ENCODE results near the gene JPH2. TPM values are rescaled to one million over a fixed set of nuclear protein-coding genes. Genes with fewer than 3 reads are reported as not detected.

JPH2 gene
- total RNA-seq, 1 experiment from 2014 or later: 21.7 TPM

DNA sequence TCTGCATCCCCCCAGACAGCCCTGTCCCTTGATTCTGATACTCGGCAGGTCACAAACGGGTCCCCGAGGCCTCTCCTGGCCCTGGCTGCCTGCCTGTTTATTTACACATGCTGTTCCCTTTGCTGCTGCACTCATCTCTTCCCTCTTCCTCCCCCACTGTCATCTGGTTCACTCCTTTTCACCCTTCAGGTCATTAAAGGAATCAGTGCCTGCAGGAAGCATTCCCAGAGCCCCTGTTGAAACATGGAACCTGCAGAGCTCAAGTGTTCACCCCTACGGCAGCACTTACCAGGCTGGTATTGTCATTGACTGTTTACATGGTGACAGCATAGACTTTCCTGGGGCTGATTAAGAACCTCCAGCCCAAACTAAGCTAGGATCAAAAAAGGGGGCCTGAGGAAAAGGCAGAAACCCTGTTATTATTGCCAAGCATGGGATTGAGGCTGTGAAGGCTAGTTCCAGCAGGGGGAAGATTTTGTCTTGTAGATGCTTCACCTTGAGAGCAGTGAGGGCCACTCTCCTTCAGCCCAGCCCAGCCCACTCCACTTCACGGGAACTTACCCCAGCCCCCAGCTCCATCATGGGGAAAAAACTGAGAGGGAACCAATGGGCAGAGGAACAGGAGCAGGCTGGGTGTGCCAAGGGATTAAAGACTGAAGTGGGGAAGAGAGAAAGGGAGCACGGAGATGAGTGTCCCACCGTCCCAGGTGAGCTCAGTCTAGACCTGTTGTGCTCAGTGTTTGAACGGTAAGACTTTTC lies 73.2 kb downstream of the JPH2 start:
- Histone ChIP-seq H3K9me3 (replicated peaks) (no peaks in the 10 kb centered on the region), H3K36me3 (peaks cover 8% of the 10 kb centered on the region), H3K4me1 (replicated peaks) (no peaks in the 10 kb centered on the region), H3K27me3 (replicated peaks) (no peaks in the 10 kb centered on the region), H3K27ac (no peak overlapping the region), H3K4me3 (no peak overlapping the region)
- no peak for DNase-seq (ENCODE audit: low read depth in 1 of 2, low spot score in 2 of 2)

DNA sequence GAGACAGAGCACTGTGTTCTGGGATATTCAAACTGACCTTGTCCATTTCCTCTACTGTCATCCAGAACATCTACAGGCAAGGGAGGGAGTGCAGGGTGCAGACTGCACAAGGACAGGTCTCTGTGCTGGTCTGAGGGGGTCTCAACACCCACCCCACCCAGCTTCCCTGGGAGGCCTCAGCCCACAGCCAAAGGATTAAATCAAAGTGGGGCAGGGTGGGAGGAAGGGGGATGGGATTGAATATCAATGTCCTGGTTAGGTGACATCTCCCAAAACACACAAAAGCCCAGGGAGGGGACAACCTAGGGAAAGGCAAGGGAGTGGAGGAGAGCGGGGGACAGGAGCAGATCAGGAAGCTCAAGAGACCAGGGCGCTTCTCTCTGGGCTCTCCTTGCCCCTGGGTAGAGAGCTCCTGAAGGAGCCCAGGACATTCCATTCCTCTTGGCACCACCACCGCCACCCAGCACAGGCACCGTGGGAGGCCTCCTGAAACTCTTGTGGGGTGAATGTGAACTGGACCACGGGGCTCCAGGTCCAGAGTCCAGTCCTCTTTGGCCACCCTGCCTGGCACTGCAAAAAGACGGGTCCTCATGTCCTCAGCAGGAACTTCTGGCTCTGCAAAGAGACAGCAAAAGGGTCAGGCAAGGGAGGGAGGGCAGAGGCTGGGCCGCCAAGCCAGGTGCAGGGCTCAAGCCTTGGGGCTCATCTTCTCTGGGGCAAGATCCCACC lies 73.9 kb downstream of the JPH2 start:
- H3K27ac ChIP-seq: no peak overlapping the region
- no peak overlapping the region for H3K4me3 ChIP-seq
- H3K9me3 ChIP-seq (replicated peaks): no peaks in the 10 kb centered on the region
- H3K27me3 ChIP-seq (replicated peaks): no peaks in the 10 kb centered on the region
- no peaks in the 10 kb centered on the region for H3K4me1 ChIP-seq (replicated peaks)
- no peak for DNase-seq (ENCODE audit: low read depth in 1 of 2, low spot score in 2 of 2)
- H3K36me3 ChIP-seq: peaks cover 8% of the 10 kb centered on the region

DNA sequence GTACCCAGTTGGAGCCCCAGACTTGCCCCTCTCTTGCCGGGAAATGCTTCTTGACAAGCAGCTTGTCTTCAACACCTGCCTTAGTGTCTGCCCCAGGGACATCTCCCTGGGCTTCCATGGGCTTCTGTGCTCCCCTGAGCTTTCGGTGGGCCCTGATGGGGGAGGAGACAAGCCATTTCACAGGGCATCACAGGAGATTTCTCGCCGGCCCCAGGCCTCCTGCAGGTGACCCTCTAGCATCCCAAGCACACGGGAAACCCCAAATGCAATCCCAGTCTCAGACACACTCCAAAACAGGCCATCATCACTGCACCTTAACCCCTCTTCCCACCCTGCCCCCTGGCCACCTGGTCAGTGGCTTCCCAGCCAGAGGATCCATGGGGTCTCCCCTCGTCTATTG lies 74.5 kb downstream of the JPH2 start:
- Histone ChIP-seq H3K27me3 (replicated peaks) (no peaks in the 10 kb centered on the region), H3K4me3 (no peak overlapping the region), H3K36me3 (peaks cover 8% of the 10 kb centered on the region), H3K27ac (no peak overlapping the region), H3K9me3 (replicated peaks) (no peaks in the 10 kb centered on the region), H3K4me1 (replicated peaks) (no peaks in the 10 kb centered on the region)
- DNase-seq (ENCODE audit: low read depth in 1 of 2, low spot score in 2 of 2): no peak

DNA sequence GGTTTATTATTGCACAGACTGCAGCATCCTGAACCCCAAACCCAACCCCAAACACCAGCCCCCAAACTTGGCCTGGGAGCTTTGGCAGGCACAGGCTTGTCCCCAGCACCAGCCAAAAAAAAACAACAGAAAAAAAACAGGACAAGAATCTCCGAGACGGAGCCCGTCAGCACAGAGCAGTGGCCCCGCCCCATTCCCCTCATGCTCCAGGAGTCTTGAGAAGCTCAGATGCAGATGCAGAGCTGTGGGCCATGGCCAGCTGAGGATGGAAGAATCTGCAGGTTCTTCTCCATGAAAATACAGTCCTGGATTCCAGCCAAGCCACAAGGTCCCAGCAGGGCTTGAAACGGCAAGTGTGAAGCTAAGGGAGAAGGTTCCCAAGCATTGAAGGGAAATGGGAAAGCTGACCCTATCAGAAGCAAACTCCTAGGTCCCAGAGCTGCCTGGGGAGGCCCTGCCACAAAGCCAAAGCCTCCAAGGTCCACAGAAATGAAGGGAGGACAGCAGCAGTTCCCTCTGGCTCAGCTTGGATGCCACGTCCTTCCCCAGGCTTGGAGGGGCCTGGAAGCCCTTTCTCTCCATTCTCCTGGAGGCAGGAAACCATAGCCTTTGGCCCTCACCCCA lies 75.2 kb downstream of the JPH2 start:
- no peaks in the 10 kb centered on the region for H3K27me3 ChIP-seq (replicated peaks)
- no peak overlapping the region for H3K4me3 ChIP-seq
- peaks cover 8% of the 10 kb centered on the region for H3K36me3 ChIP-seq
- no peak for DNase-seq (ENCODE audit: low read depth in 1 of 2, low spot score in 2 of 2)
- no peaks in the 10 kb centered on the region for H3K4me1 ChIP-seq (replicated peaks)
- H3K9me3 ChIP-seq (replicated peaks): no peaks in the 10 kb centered on the region
- no peak overlapping the region for H3K27ac ChIP-seq

DNA sequence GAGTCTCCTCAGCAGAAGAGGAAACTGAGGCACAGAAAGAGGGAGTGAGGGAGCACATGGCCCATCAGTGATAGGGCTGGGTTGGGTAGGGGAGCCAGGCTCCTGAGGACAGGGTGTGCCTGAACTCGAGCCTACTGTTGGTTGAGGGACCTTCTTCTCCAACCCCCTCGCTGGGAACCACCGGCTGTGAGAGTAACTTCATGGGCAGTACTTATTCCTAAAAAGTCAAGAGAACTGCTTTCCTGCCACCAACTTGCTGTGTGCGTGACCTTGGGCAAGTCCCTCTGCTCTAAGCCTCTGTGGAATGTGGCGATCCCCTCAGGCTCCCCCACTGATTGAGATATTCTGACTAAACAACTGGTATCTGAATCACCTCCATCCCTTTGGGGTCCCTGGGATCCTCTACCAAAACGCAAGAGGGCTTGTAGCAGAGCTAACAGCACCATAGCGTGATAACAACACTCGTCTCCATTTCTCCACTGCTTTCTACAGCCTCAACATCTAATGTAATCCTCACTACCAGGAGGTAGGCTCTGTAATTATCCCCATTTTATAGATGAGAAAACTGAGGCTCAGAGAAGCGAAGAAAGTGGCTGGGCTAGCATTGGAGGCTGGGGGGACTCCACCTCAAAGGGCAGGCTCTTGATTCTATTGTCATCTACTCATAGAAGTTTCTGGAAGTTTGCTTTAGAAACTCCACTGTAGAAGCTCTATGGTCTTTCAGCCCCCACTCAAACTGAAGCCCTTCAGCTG lies 76.0 kb downstream of the JPH2 start:
- no peak for DNase-seq (ENCODE audit: low read depth in 1 of 2, low spot score in 2 of 2)
- Histone ChIP-seq H3K4me1 (replicated peaks) (no peaks in the 10 kb centered on the region), H3K36me3 (peaks cover 8% of the 10 kb centered on the region; the same call in 1 of the 2 replicates), H3K27me3 (replicated peaks) (no peaks in the 10 kb centered on the region), H3K4me3 (no peak overlapping the region), H3K27ac (no peak overlapping the region), H3K9me3 (replicated peaks) (no peaks in the 10 kb centered on the region)

DNA sequence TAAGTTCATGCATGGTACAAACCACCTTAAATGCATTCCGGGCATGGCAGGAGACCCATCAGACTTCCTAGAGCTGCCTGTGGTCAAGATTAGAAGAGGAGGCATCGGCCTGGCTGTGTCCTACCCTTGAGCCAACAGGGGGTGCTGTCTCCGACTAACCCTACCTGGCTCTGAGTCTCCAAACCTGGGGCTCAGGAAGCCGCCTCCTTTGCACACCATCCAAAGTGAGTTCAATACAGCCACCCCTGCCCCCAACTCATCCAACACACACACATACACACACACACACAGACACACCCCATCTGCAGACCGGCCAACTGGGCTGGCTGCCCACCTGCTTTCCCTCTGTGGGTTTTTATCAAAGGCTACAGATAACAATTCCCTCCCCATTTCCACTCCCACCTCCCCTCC lies 77.0 kb downstream of the JPH2 start:
- H3K27ac ChIP-seq: no peak overlapping the region
- DNase-seq (ENCODE audit: low read depth in 1 of 2, low spot score in 2 of 2): no peak
- no peak overlapping the region for H3K4me3 ChIP-seq
- no peaks in the 10 kb centered on the region; the same call in 1 of the 2 replicates for H3K27me3 ChIP-seq (replicated peaks)
- 0 out of 2 replicates have a peak, but pooled peaks cover 6% of the 10 kb centered on the region for H3K36me3 ChIP-seq
- H3K4me1 ChIP-seq (replicated peaks): peaks cover 5% of the 10 kb centered on the region; the same call in 1 of the 2 replicates
- no peaks in the 10 kb centered on the region for H3K9me3 ChIP-seq (replicated peaks)

DNA sequence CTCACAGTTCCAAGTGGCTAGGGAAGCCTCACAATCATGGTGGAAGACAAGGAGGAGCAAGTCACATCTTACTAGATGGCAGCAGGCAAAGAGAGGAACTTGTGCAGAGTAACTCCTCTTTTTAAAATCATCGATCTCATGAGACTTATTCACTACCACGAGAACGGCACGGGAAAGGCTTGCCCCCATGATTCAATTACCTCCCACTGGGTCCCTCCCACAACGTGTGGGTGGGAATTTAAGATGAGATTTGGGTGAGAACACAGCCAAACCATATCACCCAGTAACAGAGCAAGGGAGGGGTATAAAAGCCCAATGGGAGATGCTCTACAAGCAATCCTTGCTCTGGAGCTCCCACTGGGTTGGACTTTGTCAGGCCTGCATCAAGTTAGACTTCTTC lies 80.4 kb downstream of the JPH2 start:
- no peak overlapping the region for H3K27ac ChIP-seq
- peaks cover 5% of the 10 kb centered on the region; the same call in 1 of the 2 replicates for H3K4me1 ChIP-seq (replicated peaks)
- H3K4me3 ChIP-seq: no peak overlapping the region
- H3K36me3 ChIP-seq: no peaks in the 10 kb centered on the region
- no peak for DNase-seq (ENCODE audit: low read depth in 1 of 2, low spot score in 2 of 2)
- H3K27me3 ChIP-seq (replicated peaks): peaks cover 16% of the 10 kb centered on the region
- H3K9me3 ChIP-seq (replicated peaks): no peaks in the 10 kb centered on the region

DNA sequence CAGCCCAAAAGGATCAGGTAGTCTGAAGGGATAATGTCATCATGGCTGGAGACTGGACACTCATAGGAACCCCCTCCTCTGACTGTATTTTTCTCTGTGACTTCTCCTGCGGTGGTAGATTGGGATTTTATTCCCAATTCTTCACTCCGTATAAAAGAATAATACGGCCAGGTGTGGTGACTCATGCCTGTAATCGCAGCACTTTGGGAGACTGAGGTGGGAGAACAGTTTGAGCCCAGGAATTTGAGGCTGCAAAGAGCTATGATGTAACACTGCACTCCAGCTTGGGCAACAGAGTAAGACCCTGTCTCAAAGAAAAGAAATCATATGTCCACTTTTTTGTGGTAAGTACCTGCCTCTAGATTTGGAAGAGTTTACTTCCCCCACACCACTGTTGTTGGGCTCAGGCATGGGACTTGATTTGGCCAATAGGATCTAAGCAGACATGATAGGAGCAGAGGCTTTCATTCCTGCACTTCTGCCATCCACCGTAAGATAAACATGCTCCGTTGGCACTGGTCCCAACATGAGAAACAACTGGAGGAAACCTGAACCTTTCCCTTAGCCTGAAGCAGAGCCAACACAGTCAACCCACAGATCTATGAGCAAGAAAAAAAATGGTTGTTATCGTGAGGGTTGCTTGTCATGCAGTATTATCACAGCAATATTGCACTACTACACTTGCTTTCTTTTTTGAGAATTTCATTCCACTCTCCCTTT lies 82.0 kb downstream of the JPH2 start:
- no peak for DNase-seq (ENCODE audit: low read depth in 1 of 2, low spot score in 2 of 2)
- Histone ChIP-seq H3K36me3 (no peaks in the 10 kb centered on the region), H3K27me3 (replicated peaks) (peaks cover 16% of the 10 kb centered on the region), H3K4me3 (no peak overlapping the region), H3K4me1 (replicated peaks) (peaks cover 5% of the 10 kb centered on the region; the same call in 1 of the 2 replicates), H3K27ac (no peak overlapping the region), H3K9me3 (replicated peaks) (no peaks in the 10 kb centered on the region)

DNA sequence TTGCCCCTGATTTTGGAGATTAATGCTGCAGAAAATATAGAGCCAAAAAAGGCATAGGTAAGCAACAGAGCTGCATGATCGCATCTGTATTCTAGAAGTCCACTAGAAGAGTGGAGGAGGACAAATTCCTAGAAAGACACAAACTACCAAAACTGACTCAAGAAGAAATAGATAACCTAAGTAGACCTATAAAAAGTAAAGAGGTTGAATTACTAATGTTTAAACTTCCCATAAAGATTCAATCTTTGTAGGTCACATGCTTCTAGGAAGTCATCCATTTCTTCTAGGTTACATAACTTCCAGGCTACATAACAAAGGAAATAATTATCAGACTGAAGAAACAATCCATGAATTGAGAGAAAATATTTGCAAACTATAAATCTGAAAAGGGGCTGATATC lies 84.4 kb downstream of the JPH2 start:
- Histone ChIP-seq H3K27ac (no peak overlapping the region), H3K9me3 (replicated peaks) (no peaks in the 10 kb centered on the region), H3K4me3 (no peak overlapping the region), H3K27me3 (replicated peaks) (peaks cover 16% of the 10 kb centered on the region), H3K36me3 (no peaks in the 10 kb centered on the region), H3K4me1 (replicated peaks) (peaks cover 5% of the 10 kb centered on the region; the same call in 1 of the 2 replicates)
- DNase-seq (ENCODE audit: low read depth in 1 of 2, low spot score in 2 of 2): no peak

DNA sequence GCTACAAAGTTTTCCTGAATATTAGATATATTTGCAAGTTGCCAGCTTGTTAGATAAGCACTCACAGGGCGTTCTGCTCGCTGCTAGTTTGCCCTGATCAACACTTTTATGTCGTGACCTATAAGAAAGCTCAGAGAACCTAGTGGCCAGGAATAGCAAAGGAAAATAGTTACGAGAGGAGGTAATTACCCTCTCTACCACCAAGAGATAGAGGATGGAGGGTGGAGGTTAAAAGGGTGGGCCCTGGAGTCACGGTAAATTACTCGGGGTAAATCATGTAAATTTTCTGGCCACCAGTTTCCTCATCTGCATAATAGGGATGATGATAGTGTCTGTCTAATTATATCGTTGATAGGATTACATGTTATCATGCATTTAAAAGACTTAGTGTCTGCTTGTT lies 87.2 kb downstream of the JPH2 start:
- Histone ChIP-seq H3K9me3 (replicated peaks) (no peaks in the 10 kb centered on the region), H3K27me3 (replicated peaks) (peaks cover 16% of the 10 kb centered on the region), H3K4me3 (no peak overlapping the region), H3K4me1 (replicated peaks) (no peaks in the 10 kb centered on the region), H3K27ac (no peak overlapping the region), H3K36me3 (no peaks in the 10 kb centered on the region)
- DNase-seq (ENCODE audit: low read depth in 1 of 2, low spot score in 2 of 2): no peak

DNA sequence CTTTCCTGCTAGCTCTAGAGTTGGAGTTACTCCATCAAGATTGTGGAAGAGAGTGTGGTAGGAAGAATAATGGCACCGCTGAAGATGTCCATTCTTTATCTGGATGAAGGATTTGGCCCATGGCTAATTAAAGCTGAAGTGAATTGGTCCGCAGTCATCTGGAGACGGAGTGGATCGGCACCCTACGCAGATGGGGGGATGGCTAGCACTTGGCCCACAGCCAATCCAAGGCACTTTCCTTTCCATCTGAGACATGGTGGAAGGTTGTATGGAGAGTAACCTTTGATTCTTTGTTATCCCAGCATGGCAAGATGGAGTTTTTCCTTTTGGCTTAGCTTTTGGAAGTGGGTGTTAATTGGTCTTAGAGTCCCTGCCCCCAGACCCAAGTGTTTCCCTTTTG lies 88.3 kb downstream of the JPH2 start:
- no peak overlapping the region for H3K4me3 ChIP-seq
- no peaks in the 10 kb centered on the region for H3K9me3 ChIP-seq (replicated peaks)
- H3K36me3 ChIP-seq: no peaks in the 10 kb centered on the region
- H3K27ac ChIP-seq: no peak overlapping the region
- no peaks in the 10 kb centered on the region for H3K4me1 ChIP-seq (replicated peaks)
- H3K27me3 ChIP-seq (replicated peaks): peaks cover 9% of the 10 kb centered on the region
- DNase-seq (ENCODE audit: low read depth in 1 of 2, low spot score in 2 of 2): no peak

DNA sequence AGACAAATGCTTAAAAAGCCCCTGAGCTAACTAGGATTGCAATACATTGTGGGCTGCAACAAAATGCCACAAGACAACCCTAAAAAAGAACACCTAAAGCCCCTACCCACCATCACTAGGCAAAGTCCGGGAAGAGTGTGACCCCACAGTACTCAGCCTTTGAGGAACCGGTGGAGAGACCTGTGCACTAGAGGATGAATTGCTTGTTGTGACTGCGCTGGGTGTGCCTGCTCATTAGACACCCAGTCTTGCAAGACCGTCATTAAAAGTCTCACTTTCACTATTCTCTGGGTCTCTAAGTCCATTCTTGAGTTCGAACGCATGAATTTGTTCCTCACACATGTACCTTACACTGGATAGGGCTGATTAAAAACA lies 88.7 kb downstream of the JPH2 start:
- no peaks in the 10 kb centered on the region for H3K4me1 ChIP-seq (replicated peaks)
- H3K27ac ChIP-seq: no peak overlapping the region
- no peaks in the 10 kb centered on the region for H3K36me3 ChIP-seq
- H3K9me3 ChIP-seq (replicated peaks): no peaks in the 10 kb centered on the region
- no peak overlapping the region for H3K4me3 ChIP-seq
- DNase-seq (ENCODE audit: low read depth in 1 of 2, low spot score in 2 of 2): no peak
- H3K27me3 ChIP-seq (replicated peaks): peaks cover 5% of the 10 kb centered on the region

Measured in SJSA1 (cell line).